PC-3 (cell line): ENCODE measurements around the gene ACTN1. TPM values are rescaled to one million over a fixed set of nuclear protein-coding genes. Genes with fewer than 3 reads are reported as not detected.
"Not testable (repeated sequence)": the region's sequence is repeated elsewhere in the genome, so short reads cannot be mapped to it uniquely, and the experiment has no call there.

ENCODE experiments used
- ATAC-seq: fragments of 200-7000 bp; cut with Tn5 transposase; 2 replicates; pipeline ENCODE4 v1.9.1; 2020; ENCODE audit warnings: mild to moderate bottlenecking, moderate library complexity
- BruUV-seq: library from RNA; stranded (reverse); fragments of 400-500 nt; replicated peaks from 2 replicates; lab custom pipeline; 2021; lab: Mats Ljungman, UMichigan
- CTCF ChIA-PET: fragments of 300-600 bp; sonication (Branson Sonifier 250); formaldehyde crosslinking; loops from one replicate; lab custom pipeline; 2022; ENCODE audit warnings: antibody characterized with exemption; lab: Charles Lee
- POLR2A ChIA-PET: fragments of 300-600 bp; sonication (Branson Sonifier 250); formaldehyde crosslinking; loops from one replicate; lab custom pipeline; 2022; ENCODE audit warnings: antibody characterized with exemption; ENCODE audit not compliant: unreplicated experiment; lab: Charles Lee
- DNase-seq: peaks from one replicate; pipeline ENCODE4 v3.0.0-alpha.2; 2015
- H2AFZ ChIP-seq: fragments of 300-600 bp; sonication (generic); 2 replicates; pipeline ENCODE4 v1.6.0; 2016; ENCODE audit warnings: antibody characterized with exemption, low read length
- H3F3A ChIP-seq: fragments of 300-600 bp; sonication (generic); one replicate; pipeline ENCODE4 v1.6.0; 2017; ENCODE audit warnings: antibody characterized with exemption, low read length, control low read depth, mild to moderate bottlenecking; ENCODE audit not compliant: unreplicated experiment
- H3K27ac ChIP-seq: fragments of 300-600 bp; sonication (generic); 2 replicates; pipeline ENCODE4 v1.5.1; 2016; ENCODE audit warnings: mild to moderate bottlenecking, low read length
- H3K27me3 ChIP-seq: fragments of 300-600 bp; sonication (generic); 2 replicates; pipeline ENCODE4 v1.6.1; 2016; ENCODE audit warnings: low read length, mixed read lengths
- H3K36me3 ChIP-seq: fragments of 300-600 bp; sonication (generic); 2 replicates; pipeline ENCODE4 v1.6.1; 2016; ENCODE audit warnings: low read depth, mixed run types, low read length, mixed read lengths
- H3K4me1 ChIP-seq: fragments of 300-600 bp; sonication (generic); 2 replicates; pipeline ENCODE4 v1.5.1; 2016; ENCODE audit warnings: low read length; ENCODE audit not compliant: insufficient read depth
- H3K4me2 ChIP-seq: fragments of 300-600 bp; sonication (generic); 2 replicates; pipeline ENCODE4 v1.6.0; 2016; ENCODE audit warnings: low read length
- H3K4me3 ChIP-seq: fragments of 300-600 bp; sonication (generic); 2 replicates; pipeline ENCODE4 v1.5.1; 2016; ENCODE audit warnings: mild to moderate bottlenecking, low read length, mixed read lengths
- H3K79me2 ChIP-seq: fragments of 300-600 bp; sonication (generic); 2 replicates; pipeline ENCODE4 v1.6.1; 2017; ENCODE audit warnings: low read length, mixed read lengths
- H3K9ac ChIP-seq: fragments of 300-600 bp; sonication (generic); 2 replicates; pipeline ENCODE4 v1.6.0; 2016; ENCODE audit warnings: mild to moderate bottlenecking, low read length
- H3K9me2 ChIP-seq: fragments of 300-600 bp; sonication (generic); replicated peaks from 2 replicates; pipeline ENCODE4 v1.6.1; 2016; ENCODE audit warnings: mixed run types, low read length, mixed read lengths
- H3K9me3 ChIP-seq: fragments of 300-600 bp; sonication (generic); 2 replicates; pipeline ENCODE4 v1.6.1; 2016; ENCODE audit warnings: low read length, mixed read lengths
- H4K20me1 ChIP-seq: fragments of 300-600 bp; sonication (generic); 2 replicates; pipeline ENCODE4 v1.6.1; 2016; ENCODE audit warnings: low read length, mixed read lengths
- EZH2 ChIP-seq: fragments of 300-600 bp; sonication (generic); IDR thresholded peaks from one replicate; pipeline ENCODE4 v1.6.1; 2017; ENCODE audit warnings: antibody characterized with exemption, mild to moderate bottlenecking, low read length; ENCODE audit not compliant: unreplicated experiment
- EZH2phosphoT487 ChIP-seq: fragments of 300-600 bp; sonication (generic); IDR thresholded peaks from 2 replicates; pipeline ENCODE4 v1.6.1; 2018; ENCODE audit warnings: mild to moderate bottlenecking, antibody characterized with exemption, low read length, borderline replicate concordance
- intact Hi-C: fragments of 100-400 bp; cut with micrococcal nuclease; formaldehyde crosslinking; loops from 2 replicates; pipeline ENCODE4 v1.9.0; 2023
- total RNA-seq: library from RNA; depleted of rRNA; stranded (reverse); fragments of >200 nt; gene quantifications from 2 replicates; pipeline ENCODE4 v1.2.3, GENCODE V29; 2014
- TF ChIP-seq, protein P1 (sequence below): fragments of 300-600 bp; sonication (generic); conservative IDR thresholded peaks from 2 replicates; pipeline ENCODE4 v1.5.1; 2017; ENCODE audit warnings: antibody characterized with exemption, low read depth, mild to moderate bottlenecking, low read length

The ACTN1 gene
- total RNA-seq, 1 experiment from 2014 or later: 303 TPM

DNA sequence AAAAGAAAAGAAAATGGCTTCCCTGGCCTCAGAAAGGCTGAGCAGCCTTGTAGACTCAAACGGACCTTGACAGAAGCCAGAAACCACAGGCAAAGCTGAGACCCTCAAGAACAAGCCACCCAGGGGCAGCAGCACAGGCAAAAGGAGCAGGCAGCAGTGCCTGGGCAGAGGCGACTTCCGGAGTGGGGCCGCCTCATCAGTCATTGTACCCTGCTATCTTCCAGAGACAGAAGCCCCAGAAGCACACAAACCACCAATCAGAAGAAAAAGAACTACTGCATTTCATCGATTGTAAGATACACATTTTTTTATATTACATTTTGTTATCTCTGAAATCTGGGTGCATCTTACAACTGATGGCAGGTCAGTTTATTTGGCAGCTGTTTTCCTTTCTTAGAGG is 128.0 kb downstream of the ACTN1 start:
- CTCF ChIA-PET: no interaction called here
- no TSS peak for BruUV-seq
- H3K9me2 ChIP-seq: no peaks in the 10 kb centered on the region
- H3K4me3 ChIP-seq: no peak overlapping the region
- TF ChIP-seq EZH2 (no peak), EZH2phosphoT487 (no peak)
- TF ChIP-seq, protein P1, sequence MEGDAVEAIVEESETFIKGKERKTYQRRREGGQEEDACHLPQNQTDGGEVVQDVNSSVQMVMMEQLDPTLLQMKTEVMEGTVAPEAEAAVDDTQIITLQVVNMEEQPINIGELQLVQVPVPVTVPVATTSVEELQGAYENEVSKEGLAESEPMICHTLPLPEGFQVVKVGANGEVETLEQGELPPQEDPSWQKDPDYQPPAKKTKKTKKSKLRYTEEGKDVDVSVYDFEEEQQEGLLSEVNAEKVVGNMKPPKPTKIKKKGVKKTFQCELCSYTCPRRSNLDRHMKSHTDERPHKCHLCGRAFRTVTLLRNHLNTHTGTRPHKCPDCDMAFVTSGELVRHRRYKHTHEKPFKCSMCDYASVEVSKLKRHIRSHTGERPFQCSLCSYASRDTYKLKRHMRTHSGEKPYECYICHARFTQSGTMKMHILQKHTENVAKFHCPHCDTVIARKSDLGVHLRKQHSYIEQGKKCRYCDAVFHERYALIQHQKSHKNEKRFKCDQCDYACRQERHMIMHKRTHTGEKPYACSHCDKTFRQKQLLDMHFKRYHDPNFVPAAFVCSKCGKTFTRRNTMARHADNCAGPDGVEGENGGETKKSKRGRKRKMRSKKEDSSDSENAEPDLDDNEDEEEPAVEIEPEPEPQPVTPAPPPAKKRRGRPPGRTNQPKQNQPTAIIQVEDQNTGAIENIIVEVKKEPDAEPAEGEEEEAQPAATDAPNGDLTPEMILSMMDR: no peak
- H3K9ac ChIP-seq: no peak overlapping the region
- no peaks in the 10 kb centered on the region for H3K27me3 ChIP-seq
- H3K27ac ChIP-seq: no peak overlapping the region
- peaks cover 2% of the 10 kb centered on the region; the same call in 1 of the 2 replicates for H3K36me3 ChIP-seq
- no peaks in the 10 kb centered on the region for H3F3A ChIP-seq
- DNase-seq (no peak), ATAC-seq (no peak)
- no peaks in the 10 kb centered on the region for H3K79me2 ChIP-seq
- no peaks in the 10 kb centered on the region for H3K4me1 ChIP-seq
- POLR2A ChIA-PET: interaction anchor here (0.6 kb wide), 2 partner anchors 60 to 384 kb away, joined by 5 to 12 read pairs; no protein-coding TSS in a partner anchor
- intact Hi-C loops: no loop called here
- H3K9me3 ChIP-seq: no peaks in the 10 kb centered on the region
- H4K20me1 ChIP-seq: no peaks in the 10 kb centered on the region
- no peak overlapping the region for H2AFZ ChIP-seq
- no peak overlapping the region for H3K4me2 ChIP-seq

DNA sequence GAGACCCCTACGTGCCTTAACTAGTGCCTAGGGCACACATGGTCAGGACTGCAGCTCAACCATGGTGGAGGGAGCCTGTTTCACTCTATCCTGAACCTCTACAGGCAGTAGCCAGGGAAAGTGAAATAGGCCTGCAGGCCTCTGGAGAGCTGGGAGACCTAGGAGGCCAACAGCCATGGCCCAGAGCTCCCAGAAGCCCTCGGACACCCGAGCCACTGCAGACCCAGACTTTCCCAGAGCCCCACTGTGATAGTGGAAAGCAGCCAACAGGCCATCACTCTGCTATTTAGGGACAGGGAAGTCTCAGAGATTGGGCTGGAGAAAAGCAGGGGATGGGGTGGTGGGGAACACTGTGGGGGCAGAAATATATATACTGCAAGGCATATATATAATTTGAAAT is 129.7 kb downstream of the ACTN1 start:
- CTCF ChIA-PET: no interaction called here
- no peak for TF ChIP-seq EZH2phosphoT487
- no peak for TF ChIP-seq EZH2
- TF ChIP-seq, protein P1: no peak
- no peak overlapping the region for H3K9ac ChIP-seq
- H4K20me1 ChIP-seq: no peaks in the 10 kb centered on the region
- DNase-seq (no peak), ATAC-seq (no peak)
- no peaks in the 10 kb centered on the region for H3K79me2 ChIP-seq
- no peaks in the 10 kb centered on the region for H3F3A ChIP-seq
- H3K36me3 ChIP-seq: 0 out of 2 replicates have a peak, but pooled peaks cover 2% of the 10 kb centered on the region
- POLR2A ChIA-PET: no interaction called here
- intact Hi-C loops: no loop called here
- H3K9me3 ChIP-seq: no peaks in the 10 kb centered on the region
- no peaks in the 10 kb centered on the region for H3K27me3 ChIP-seq
- H2AFZ ChIP-seq: no peak overlapping the region
- no peak overlapping the region for H3K4me3 ChIP-seq
- H3K27ac ChIP-seq: no peak overlapping the region
- no peaks in the 10 kb centered on the region for H3K9me2 ChIP-seq
- no peak overlapping the region for H3K4me2 ChIP-seq
- BruUV-seq: no TSS peak
- H3K4me1 ChIP-seq: no peaks in the 10 kb centered on the region

DNA sequence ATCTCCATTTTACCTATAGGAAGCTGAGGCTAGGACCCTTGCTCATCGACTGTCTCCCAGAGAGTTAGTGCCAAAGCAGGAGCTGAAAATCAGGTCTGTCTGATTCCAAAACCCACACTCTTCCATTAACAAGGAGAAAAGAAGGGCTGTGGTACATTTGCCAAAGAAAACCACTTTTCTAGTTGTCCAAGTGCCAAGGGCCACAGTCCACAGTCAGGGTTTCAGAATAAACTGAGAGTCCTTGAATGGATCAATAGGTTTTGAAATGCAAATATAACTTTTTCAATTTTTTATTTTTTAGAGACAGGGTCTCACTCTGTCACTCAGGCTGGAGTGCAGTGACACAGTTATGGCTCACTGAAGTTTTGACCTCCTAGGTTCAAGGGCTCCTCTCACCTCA is 130.8 kb downstream of the ACTN1 start:
- intact Hi-C loops: no loop called here
- no peaks in the 10 kb centered on the region for H3K9me3 ChIP-seq
- H2AFZ ChIP-seq: no peak overlapping the region
- no peak overlapping the region for H3K4me2 ChIP-seq
- no peaks in the 10 kb centered on the region for H3K27me3 ChIP-seq
- H3K79me2 ChIP-seq: no peaks in the 10 kb centered on the region
- DNase-seq (no peak), ATAC-seq (no peak)
- H4K20me1 ChIP-seq: no peaks in the 10 kb centered on the region
- no peak overlapping the region for H3K4me3 ChIP-seq
- H3K4me1 ChIP-seq: no peaks in the 10 kb centered on the region; the same call in 1 of the 2 replicates
- no TSS peak for BruUV-seq
- no peaks in the 10 kb centered on the region for H3F3A ChIP-seq
- no peak for TF ChIP-seq EZH2phosphoT487
- TF ChIP-seq EZH2: no peak
- TF ChIP-seq, protein P1: no peak
- ChIA-PET POLR2A (no interaction called here), CTCF (no interaction called here)
- H3K9me2 ChIP-seq: no peaks in the 10 kb centered on the region
- H3K36me3 ChIP-seq: 0 out of 2 replicates have a peak, but pooled peaks cover 2% of the 10 kb centered on the region
- H3K9ac ChIP-seq: no peak overlapping the region
- no peak overlapping the region for H3K27ac ChIP-seq

DNA sequence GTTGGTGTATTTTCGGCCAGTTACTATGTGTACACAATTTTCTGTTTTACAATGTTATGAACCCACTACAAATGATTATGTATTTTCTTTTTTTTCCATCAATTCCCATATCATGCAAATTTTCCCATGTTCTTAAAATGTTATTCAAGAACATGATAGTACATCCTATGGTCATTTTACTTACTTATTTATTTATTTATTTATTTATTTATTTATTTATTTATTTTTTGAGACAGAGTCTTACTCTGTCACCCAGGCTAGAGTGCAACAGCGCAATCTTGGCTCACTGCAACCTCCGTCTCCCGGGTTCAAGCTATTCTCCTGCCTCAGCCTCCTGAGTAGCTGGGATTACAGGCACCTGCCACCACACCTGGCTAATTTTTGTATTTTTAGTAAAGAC is 131.5 kb downstream of the ACTN1 start:
- H4K20me1 ChIP-seq, H3K9me2 ChIP-seq, H3K27me3 ChIP-seq, H3K9me3 ChIP-seq, H3K9ac ChIP-seq, BruUV-seq, H3K79me2 ChIP-seq, H3K4me3 ChIP-seq, H3F3A ChIP-seq, H3K27ac ChIP-seq, intact Hi-C loops, ATAC-seq, H3K36me3 ChIP-seq, H2AFZ ChIP-seq, H3K4me1 ChIP-seq, DNase-seq, CTCF ChIA-PET, POLR2A ChIA-PET, H3K4me2 ChIP-seq: not testable (repeated sequence)
